ENCODE measurements around the gene SMARCD2.

GRCh38 chr17:63823659-63824331 is 18.7 kb downstream of the SMARCD2 start:
- TF ChIP-seq MAX (IDR thresholded peaks at IDR 0.05) (no peak), EP300 (IDR thresholded peaks at IDR 0.05) (no peak), PHF8 (IDR thresholded peaks at IDR 0.05; ENCODE audit: borderline replicate concordance, low read depth) (no peak), SMC3 (IDR thresholded peaks at IDR 0.05) (no peak), FOXS1 (CRISPR knock-in tag; IDR thresholded peaks at IDR 0.05) (no peak), CTCF (IDR thresholded peaks at IDR 0.05) (no peak)

Data from A549 (cell line).